Dermis microvascular lymphatic vessel endothelial cell (primary cell): ENCODE data around the gene RAB7B. TPM values are rescaled to one million over a fixed set of nuclear protein-coding genes. Genes with fewer than 3 reads are reported as not detected.
"Not testable (repeated sequence)": the region's sequence is repeated elsewhere in the genome, so short reads cannot be mapped to it uniquely, and the experiment has no call there.

Experiments used
- DNase-seq, 2 donors: peaks; one replicate each; pipeline versions ENCODE4 v3.0.0 to v3.0.0-alpha.2; 2010; ENCODE audit warnings: low read depth in 2 of 2
- total RNA-seq: library from RNA; depleted of rRNA; stranded (reverse); fragments of >200 nt; gene quantifications from 2 replicates; pipeline ENCODE4 v1.2.1, GENCODE V29; 2014

The RAB7B gene
- under 0.01 TPM in 1 of 2 replicates, not detected in the other for total RNA-seq

GRCh38 chr1:206002871-206003801 lies at the start of gene RAB7B:
Gene RAB7B (minus strand): TSS chr1:206003395. CDS start chr1:205994135, 9,260 bp downstream.
- DNase-seq, result no peak

GRCh38 chr1:206052231-206052865 lies 49.2 kb upstream of the RAB7B start:
- not testable (repeated sequence) for DNase-seq

- DNase-seq, result peak in 1 of 2 donors; percentile 11
Measured at GRCh38 chr1:206050655-206051235, 47.5 kb upstream of the RAB7B start.

GRCh38 chr1:206049919-206050600 lies 46.9 kb upstream of the RAB7B start:
- no peak for DNase-seq

GRCh38 chr1:206049293-206049692 lies 46.1 kb upstream of the RAB7B start:
- DNase-seq, result no peak

- no peak for DNase-seq
Measured at GRCh38 chr1:206048582-206048981, 45.4 kb upstream of the RAB7B start.

GRCh38 chr1:206047271-206047670 lies 44.1 kb upstream of the RAB7B start:
- DNase-seq, result no peak

GRCh38 chr1:206041640-206042039 lies 38.4 kb upstream of the RAB7B start:
- DNase-seq, result no peak

GRCh38 chr1:206040328-206040727 lies 37.1 kb upstream of the RAB7B start:
- DNase-seq, result no peak

- no peak for DNase-seq
Measured at GRCh38 chr1:206039046-206039973, 36.1 kb upstream of the RAB7B start.

- no peak for DNase-seq
Measured at GRCh38 chr1:206037581-206037980, 34.4 kb upstream of the RAB7B start.

GRCh38 chr1:206036663-206037455 lies 33.7 kb upstream of the RAB7B start:
- DNase-seq, result no peak

GRCh38 chr1:206035027-206035426 lies 31.8 kb upstream of the RAB7B start:
- no peak for DNase-seq

- DNase-seq, result peak; percentile 23 to 79
Measured at GRCh38 chr1:206032380-206033140, 29.4 kb upstream of the RAB7B start.

GRCh38 chr1:206030714-206031113 lies 27.5 kb upstream of the RAB7B start:
- peak; percentile 52 to 81 for DNase-seq

GRCh38 chr1:206030191-206030590 lies 27.0 kb upstream of the RAB7B start:
- no peak for DNase-seq

- peak; percentile 28 to 60 for DNase-seq
Measured at GRCh38 chr1:206029484-206029883, 26.3 kb upstream of the RAB7B start.

- DNase-seq, result no peak
Measured at GRCh38 chr1:206025283-206025820, 22.2 kb upstream of the RAB7B start.

GRCh38 chr1:206023695-206024094 lies 20.5 kb upstream of the RAB7B start, which contains the start of gene CTSE:
Gene CTSE (minus strand): TSS chr1:206023895. CDS start chr1:206023791, 104 bp downstream.
- no peak for DNase-seq
